Adrenal gland (tissue), 12 donors: ENCODE measurements around the gene RARB. TPM values are rescaled to one million over a fixed set of nuclear protein-coding genes. Genes with fewer than 3 reads are reported as not detected.

Experiments
- DNase-seq, 7 donors: peaks; one replicate each; pipeline ENCODE4 v3.0.0-alpha.2; 2019 to 2020
- H3K27ac ChIP-seq, 5 donors: fragments of 200-600 bp; sonication (generic) in 4 of 5; 1 replicate in 3 of 5; 2 replicates in 2 of 5; pipeline versions ENCODE4 v1.5.1 to v1.8.0; 2016 to 2020; ENCODE audit warnings: mild to moderate bottlenecking in 1 of 5
- H3K27me3 ChIP-seq: fragments of 200-600 bp; 2 replicates; pipeline ENCODE4 v1.8.0; 2021
- H3K36me3 ChIP-seq, 2 donors: fragments of 200-600 bp; replicated peaks in 1 of 2; 1 replicate in 1 of 2; 2 replicates in 1 of 2; pipeline versions ENCODE4 v1.5.1 to v1.8.0; 2018 to 2022
- H3K4me1 ChIP-seq, 2 donors: fragments of 200-600 bp; replicated peaks in 1 of 2; 1 replicate in 1 of 2; 2 replicates in 1 of 2; pipeline versions ENCODE4 v1.5.1 to v1.8.0; 2018 to 2021
- H3K4me3 ChIP-seq, 4 donors: fragments of 200-600 bp; sonication (generic) in 3 of 4; one replicate each; pipeline ENCODE4 v1.5.1; 2016 to 2018
- H3K9me3 ChIP-seq, 3 donors: fragments of 200-600 bp; sonication (generic) in 1 of 3; replicated peaks in 1 of 3; 1 replicate in 2 of 3; 2 replicates in 1 of 3; pipeline versions ENCODE4 v1.5.1 to v1.8.0; 2016 to 2021
- POLR2A ChIP-seq, 2 donors: fragments of 450-650 bp; IDR thresholded peaks; one replicate each; pipeline ENCODE4 v1.6.1; 2017; ENCODE audit warnings: antibody characterized with exemption in 2 of 2, mild to moderate bottlenecking in 2 of 2, moderate library complexity in 1 of 2
- WGBS, 4 donors: extraction: QIAGEN DNeasy Blood & Tissue Kit in 2 of 4; methylation state at CpG; one replicate each; pipeline versions ENCODE4 v1.1.5 to v1.1.7; 2013 to 2017; 5-methylcytosine and 5-hydroxymethylcytosine counted together
- intact Hi-C, 2 donors: fragments of 100-400 bp; cut with DNase I; formaldehyde crosslinking; loops; one replicate each; pipeline versions ENCODE4 v1.14.1 to v1.15.0; 2022 to 2023
- polyA plus RNA-seq, 3 donors: library from polyadenylated mRNA; stranded (reverse); fragments of 200-250 nt in 2 of 3; fragments of 350-450 nt in 1 of 3; fragmentation: Illumina TruSeq in 1 of 3; extraction: RNeasy Lipid Tissue Mini Kit (QIAGEN cat#74804) in 1 of 3; gene quantifications; one replicate each; pipeline ENCODE4 v1.2.3, GENCODE V29; 2013 to 2014
- total RNA-seq, 9 donors: library from RNA; depleted of rRNA in 4 of 9; stranded (reverse); fragments of >200 nt in 4 of 9; fragments of 120-200 nt in 1 of 9; fragmentation: NEBNext Ultra II Directional in 1 of 9; extraction: Animal tissue kit (Norgen Biotek cat#: 25700) in 1 of 9; gene quantifications; one replicate each; pipeline versions ENCODE4 v1.1.0 to v1.2.4, GENCODE V29; 2013 to 2023
- TF ChIP-seq, protein P1 (sequence below), 6 experiments: fragments of 450-650 bp in 4 of 6; fragments of 200-600 bp in 2 of 6; sonication (generic) in 1 of 6; IDR thresholded peaks; 1 replicate in 5 of 6; 2 replicates in 1 of 6; pipeline versions ENCODE4 v1.5.1 to v1.8.0; 2016 to 2021; ENCODE audit warnings: antibody characterized with exemption in 6 of 6, mild to moderate bottlenecking in 2 of 6, moderate library complexity in 1 of 6
- donor health status: healthy with polysubstance abuse.
- donor health status: Bipolar disorder and iron deficiency.
- donor health status: DM: yes; HTN: yes; CAD: no.
- donor health status: DM: no; HTN: no; CAD: no.
- donor health status: DM: no; HTN: no; CAD: no.
- donor health status: DM: yes; HTN: yes; CAD: no.

RARB gene
- total and polyA plus RNA-seq, 12 donors: 1.7 to 23.3 (median 9.7) TPM

DNA sequence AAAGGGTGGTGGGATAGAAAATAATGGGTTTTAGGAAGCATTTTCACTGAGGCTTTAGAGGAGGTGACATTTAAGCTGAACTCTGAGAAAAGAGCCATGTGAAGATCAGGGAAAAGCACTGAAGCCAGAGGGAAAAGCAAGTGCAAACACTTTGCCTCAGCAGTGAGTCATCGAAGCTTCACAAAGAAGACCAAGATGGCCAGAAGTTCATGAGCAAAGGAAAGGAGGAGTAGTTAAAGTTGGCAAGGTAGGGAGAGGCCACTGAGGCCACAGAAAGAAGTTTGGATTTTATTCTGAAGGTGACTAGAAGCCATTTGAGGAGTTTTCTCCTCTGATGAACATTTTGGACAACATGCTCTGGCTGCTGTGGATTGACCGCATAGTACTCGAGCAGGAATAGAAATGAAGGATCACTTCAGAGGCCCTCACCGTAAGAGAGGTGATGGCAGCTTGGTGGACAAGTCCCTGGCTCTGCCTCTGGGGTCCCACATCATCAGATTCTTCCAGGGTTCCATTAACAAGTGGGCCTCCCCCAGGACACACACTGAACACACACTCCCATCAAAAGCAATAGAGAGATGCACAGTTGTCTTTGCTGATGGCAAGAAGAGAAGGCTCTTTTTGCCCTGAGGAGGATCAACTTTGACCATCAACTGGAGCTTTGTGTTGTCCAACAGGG is 161.2 kb downstream of the RARB start:
- no peak for DNase-seq
- Histone ChIP-seq H3K27ac (no peak overlapping the region), H3K27me3 (no peaks in the 10 kb centered on the region), H3K9me3 (no peaks in the 10 kb centered on the region), H3K4me1 (peaks cover 6 to 22% of the 10 kb centered on the region in 2 donors), H3K36me3 (peaks cover 0 to 1% of the 10 kb centered on the region in 2 donors), H3K4me3 (no peak overlapping the region)
- WGBS, 4 donors: 92 to 97% (median 94%) methylated on average over 4 of the region's 4 CpGs
- intact Hi-C loops: no loop called here
- TF ChIP-seq POLR2A (IDR thresholded peaks at IDR 0.05): no peak
- TF ChIP-seq, protein P1, sequence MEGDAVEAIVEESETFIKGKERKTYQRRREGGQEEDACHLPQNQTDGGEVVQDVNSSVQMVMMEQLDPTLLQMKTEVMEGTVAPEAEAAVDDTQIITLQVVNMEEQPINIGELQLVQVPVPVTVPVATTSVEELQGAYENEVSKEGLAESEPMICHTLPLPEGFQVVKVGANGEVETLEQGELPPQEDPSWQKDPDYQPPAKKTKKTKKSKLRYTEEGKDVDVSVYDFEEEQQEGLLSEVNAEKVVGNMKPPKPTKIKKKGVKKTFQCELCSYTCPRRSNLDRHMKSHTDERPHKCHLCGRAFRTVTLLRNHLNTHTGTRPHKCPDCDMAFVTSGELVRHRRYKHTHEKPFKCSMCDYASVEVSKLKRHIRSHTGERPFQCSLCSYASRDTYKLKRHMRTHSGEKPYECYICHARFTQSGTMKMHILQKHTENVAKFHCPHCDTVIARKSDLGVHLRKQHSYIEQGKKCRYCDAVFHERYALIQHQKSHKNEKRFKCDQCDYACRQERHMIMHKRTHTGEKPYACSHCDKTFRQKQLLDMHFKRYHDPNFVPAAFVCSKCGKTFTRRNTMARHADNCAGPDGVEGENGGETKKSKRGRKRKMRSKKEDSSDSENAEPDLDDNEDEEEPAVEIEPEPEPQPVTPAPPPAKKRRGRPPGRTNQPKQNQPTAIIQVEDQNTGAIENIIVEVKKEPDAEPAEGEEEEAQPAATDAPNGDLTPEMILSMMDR (IDR thresholded peaks at IDR 0.05): no peak

DNA sequence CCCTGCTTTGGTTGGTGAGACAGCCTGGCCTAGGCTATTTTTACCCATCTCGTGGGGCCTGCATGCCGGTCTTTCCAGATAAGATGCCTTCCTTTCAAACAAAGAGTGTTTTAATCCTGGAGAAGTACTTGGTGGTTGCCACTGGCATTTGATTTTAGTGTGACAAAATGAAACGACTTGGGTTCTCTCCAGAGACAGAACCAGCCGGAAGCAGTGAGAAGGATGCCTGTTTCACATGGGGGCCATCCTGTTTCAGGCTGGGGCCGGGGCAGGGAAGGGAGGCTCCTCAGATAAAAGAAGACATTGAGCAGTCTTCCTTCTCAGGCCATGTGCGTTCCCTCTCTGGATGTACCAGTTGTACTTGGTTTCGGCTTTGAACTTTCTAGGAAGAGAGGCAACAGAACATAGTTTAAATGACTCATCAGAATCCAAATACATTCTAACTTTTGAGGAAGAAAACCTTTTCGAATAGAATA is 161.8 kb downstream of the RARB start:
- no peak for TF ChIP-seq POLR2A (IDR thresholded peaks at IDR 0.05)
- TF ChIP-seq, protein P1 (IDR thresholded peaks at IDR 0.05): no peak
- WGBS, 4 donors: 73 to 79% (median 75%) methylated on average over 8 of the region's 8 CpGs
- no peak overlapping the region for H3K27ac ChIP-seq

DNA sequence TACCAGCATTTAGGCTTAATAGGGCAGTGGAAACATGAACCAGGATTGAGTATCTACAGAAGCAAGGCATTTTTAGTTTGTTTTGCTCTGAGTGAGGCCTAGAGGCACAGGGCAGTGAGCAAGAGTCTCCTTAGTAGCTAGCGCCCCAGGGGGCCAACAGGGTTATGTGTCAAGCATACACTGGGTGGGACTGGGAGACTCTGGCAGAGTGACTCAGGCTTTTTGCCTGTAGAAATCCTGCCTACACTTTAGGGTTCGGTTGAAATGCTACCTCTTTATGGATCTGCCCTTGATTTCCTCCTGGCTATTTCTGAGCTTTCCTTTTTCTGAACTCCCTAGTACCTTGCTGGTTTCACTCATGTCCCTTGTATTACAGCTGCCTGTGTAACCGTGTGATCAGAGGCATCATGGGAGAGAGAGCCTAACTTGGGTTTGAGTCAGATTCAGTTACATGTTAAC is 164.5 kb downstream of the RARB start:
- WGBS, 4 donors: 25 to 37% (median 31%) methylated on average over 3 of the region's 3 CpGs
- Histone ChIP-seq H3K4me1 (peaks cover 6 to 44% of the 10 kb centered on the region in 2 donors), H3K27ac (peak overlapping the region in 2 of 5 donors; percentile 24 to 41), H3K36me3 (peaks cover 0 to 8% of the 10 kb centered on the region in 2 donors), H3K9me3 (no peaks in the 10 kb centered on the region), H3K4me3 (no peak overlapping the region), H3K27me3 (no peaks in the 10 kb centered on the region)
- peak in 4 of 7 donors; percentile 31 to 56 (median 46) for DNase-seq
- TF ChIP-seq, protein P1 (IDR thresholded peaks at IDR 0.05): peak in 1 of 6 experiments; percentile 17
- TF ChIP-seq POLR2A (IDR thresholded peaks at IDR 0.05): no peak
- intact Hi-C loops: loop anchor here (5.0 to 10.0 kb wide), 2 partner anchors 160 to 818 kb away; no protein-coding TSS in a partner anchor

More for the DNA sequence above, 161.8 kb downstream of the RARB start:
- peaks cover 0 to 6% of the 10 kb centered on the region in 2 donors for H3K36me3 ChIP-seq
- H3K27me3 ChIP-seq: no peaks in the 10 kb centered on the region
- no peaks in the 10 kb centered on the region for H3K9me3 ChIP-seq
- no peak overlapping the region for H3K4me3 ChIP-seq
- intact Hi-C loops: loop anchor here (5.0 to 10.0 kb wide), 2 partner anchors 158 to 815 kb away; no protein-coding TSS in a partner anchor
- peaks cover 6 to 24% of the 10 kb centered on the region in 2 donors for H3K4me1 ChIP-seq
- no peak for DNase-seq

DNA sequence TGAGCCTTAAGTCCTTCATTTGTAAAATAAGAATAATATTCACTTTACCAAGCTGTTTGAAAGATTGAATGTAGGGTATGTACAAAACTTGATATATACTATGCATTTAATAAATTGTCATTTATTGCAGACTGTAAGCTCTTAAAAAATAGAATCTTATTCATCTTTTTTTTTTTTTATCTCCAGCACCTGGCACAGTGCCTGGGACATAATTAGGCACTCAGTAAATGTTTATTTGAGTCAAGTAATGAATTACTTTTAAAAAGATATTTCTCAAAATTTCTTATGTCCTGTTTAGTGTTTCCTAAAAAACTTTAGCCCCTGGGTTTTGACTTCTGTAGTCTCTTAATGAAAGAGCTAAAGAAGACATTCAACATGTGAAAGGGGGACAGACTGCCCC is 164.9 kb downstream of the RARB start:
- H3K27ac ChIP-seq: peak overlapping the region in 2 of 5 donors; percentile 20 to 41
- no peaks in the 10 kb centered on the region for H3K27me3 ChIP-seq
- intact Hi-C loops: loop anchor here (5.0 to 10.0 kb wide), 2 partner anchors 161 to 818 kb away; no protein-coding TSS in a partner anchor
- no peak for TF ChIP-seq POLR2A (IDR thresholded peaks at IDR 0.05)
- TF ChIP-seq, protein P1 (IDR thresholded peaks at IDR 0.05): no peak
- peaks cover 0 to 13% of the 10 kb centered on the region in 2 donors for H3K36me3 ChIP-seq
- H3K4me3 ChIP-seq: no peak overlapping the region
- no peak for DNase-seq
- peaks cover 6 to 48% of the 10 kb centered on the region in 2 donors for H3K4me1 ChIP-seq
- H3K9me3 ChIP-seq: no peaks in the 10 kb centered on the region
